HCT116 (cell line): ENCODE data around the gene RAB21. TPM values are rescaled to one million over a fixed set of nuclear protein-coding genes. Genes with fewer than 3 reads are reported as not detected.

Experiments used
- ATAC-seq: fragments of 200-7000 bp; cut with Tn5 transposase; 2 replicates; pipeline ENCODE4 v1.9.1; 2020; ENCODE audit warnings: mild to moderate bottlenecking, moderate library complexity
- BruUV-seq: library from RNA; stranded (reverse); fragments of 400-500 nt; replicated peaks from 2 replicates; lab custom pipeline; 2021; lab: Mats Ljungman, UMichigan
- CTCF ChIA-PET: fragments of 300-600 bp; sonication (Branson Sonifier 250); formaldehyde crosslinking; loops from one replicate; lab custom pipeline; 2021; ENCODE audit warnings: antibody characterized with exemption; lab: Charles Lee
- POLR2A ChIA-PET: fragments of 300-600, 350-600 bp; sonication (Branson Sonifier 250); formaldehyde crosslinking; loops from one replicate; lab custom pipeline; 2021; ENCODE audit warnings: antibody characterized with exemption; lab: Charles Lee
- RAD21 ChIA-PET, 2 experiments: fragments of 300-600 bp; sonication (Branson Sonifier 250); formaldehyde crosslinking; loops; one replicate each; lab custom pipeline; 2023; ENCODE audit warnings: low total read pairs in 2 of 2; ENCODE audit not compliant: uncharacterized antibody in 2 of 2, unreplicated experiment in 2 of 2, low non-redundant PET in 1 of 2; lab: Charles Lee
- DNase-seq: peaks from one replicate; pipeline ENCODE4 v3.0.0-alpha.2; 2010; ENCODE audit warnings: low read depth, low spot score
- H2AFZ ChIP-seq: fragments of 200-600 bp; shearing (Covaris generic), sonication (generic); 2 replicates; pipeline ENCODE4 v1.6.1; 2017; ENCODE audit warnings: low read depth, mixed run types, mixed read lengths, antibody characterized with exemption, low read length; ENCODE audit not compliant: poor library complexity, severe bottlenecking
- H3K27ac ChIP-seq: 2 replicates; pipeline ENCODE4 v1.5.1; 2012; ENCODE audit warnings: low read depth, low read length
- H3K27me3 ChIP-seq: fragments of 200-600 bp; sonication (generic); 2 replicates; pipeline ENCODE4 v1.6.1; 2016; ENCODE audit warnings: mixed run types, low read length, mixed read lengths; ENCODE audit not compliant: insufficient read depth
- H3K36me3 ChIP-seq, 2 experiments: fragments of 200-500 bp in 1 of 2; fragments of 200-600 bp in 1 of 2; sonication (Bioruptor generic) in 1 of 2; sonication (generic) in 1 of 2; 2 replicates each; pipeline versions ENCODE4 v1.5.1 to v1.6.1; 2014 to 2016; ENCODE audit warnings: low read length in 2 of 2, inconsistent platforms in 1 of 2, mixed read lengths in 1 of 2, mixed run types in 1 of 2; ENCODE audit not compliant: insufficient read depth in 2 of 2, control insufficient read depth in 1 of 2
- H3K4me1 ChIP-seq, 2 experiments: fragments of 200-600 bp in 1 of 2; sonication (generic) in 1 of 2; 2 replicates each; pipeline versions ENCODE4 v1.5.1 to v1.6.1; 2012 to 2017; ENCODE audit warnings: low read length in 2 of 2, inconsistent platforms in 1 of 2, mild to moderate bottlenecking in 1 of 2, mixed read lengths in 1 of 2, mixed run types in 1 of 2, moderate library complexity in 1 of 2; ENCODE audit not compliant: insufficient read depth in 2 of 2, control insufficient read depth in 1 of 2
- H3K4me2 ChIP-seq: fragments of 200-600 bp; sonication (generic); 2 replicates; pipeline ENCODE4 v1.6.1; 2017; ENCODE audit warnings: mixed run types, low read length, mixed read lengths
- H3K4me3 ChIP-seq, 2 experiments: fragments of 200-600 bp in 1 of 2; sonication (generic) in 1 of 2; replicated peaks in 1 of 2; 2 replicates each; pipeline ENCODE4 v1.5.1; 2011 to 2016; ENCODE audit warnings: low read length in 2 of 2, control low read depth in 1 of 2, low read depth in 1 of 2, mild to moderate bottlenecking in 1 of 2, mixed read lengths in 1 of 2, mixed run types in 1 of 2
- H3K79me2 ChIP-seq: fragments of 200-600 bp; sonication (generic); 2 replicates; pipeline ENCODE4 v1.6.1; 2017; ENCODE audit warnings: mild to moderate bottlenecking, mixed run types, low read length, moderate library complexity, mixed read lengths; ENCODE audit not compliant: insufficient read depth
- H3K9ac ChIP-seq: fragments of 200-600 bp; sonication (generic); 2 replicates; pipeline ENCODE4 v1.6.1; 2016; ENCODE audit warnings: low read length, mixed read lengths
- H3K9me2 ChIP-seq: fragments of 200-600 bp; sonication (generic), shearing (Covaris generic); 2 replicates; pipeline ENCODE4 v1.6.1; 2017; ENCODE audit warnings: mixed run types, mild to moderate bottlenecking, moderate library complexity; ENCODE audit not compliant: insufficient read depth
- H3K9me3 ChIP-seq, 2 experiments: fragments of 200-500 bp in 1 of 2; fragments of 200-600 bp in 1 of 2; sonication (Bioruptor generic) in 1 of 2; sonication (generic) in 1 of 2; 2 replicates each; pipeline ENCODE4 v1.6.1; 2014 to 2017; ENCODE audit warnings: low read length in 2 of 2, mixed read lengths in 2 of 2, inconsistent platforms in 1 of 2, low read depth in 1 of 2, mild to moderate bottlenecking in 1 of 2, mixed run types in 1 of 2, moderate library complexity in 1 of 2; ENCODE audit not compliant: control insufficient read depth in 1 of 2, insufficient read depth in 1 of 2
- H4K20me1 ChIP-seq: fragments of 200-600 bp; sonication (generic), shearing (Covaris generic); 2 replicates; pipeline ENCODE4 v1.6.1; 2017; ENCODE audit warnings: mixed run types, mild to moderate bottlenecking, moderate library complexity; ENCODE audit not compliant: insufficient read depth
- ELF1 ChIP-seq: IDR thresholded peaks from 2 replicates; pipeline ENCODE4 v1.6.1; 2012; ENCODE audit warnings: low read depth, borderline replicate concordance
- EZH2phosphoT487 ChIP-seq: fragments of 200-600 bp; IDR thresholded peaks from 2 replicates; pipeline ENCODE4 v1.6.1; 2018; ENCODE audit warnings: antibody characterized with exemption, borderline replicate concordance
- JUND ChIP-seq: IDR thresholded peaks from 2 replicates; pipeline ENCODE4 v1.6.1; 2012
- POLR2AphosphoS5 ChIP-seq: IDR thresholded peaks from 2 replicates; pipeline ENCODE4 v1.6.1; 2011; ENCODE audit warnings: mild to moderate bottlenecking, low read depth, low read length, moderate library complexity
- RAD21 ChIP-seq: IDR thresholded peaks from 2 replicates; pipeline ENCODE4 v1.6.1; 2012; ENCODE audit warnings: low read depth, mild to moderate bottlenecking
- SIN3A ChIP-seq: IDR thresholded peaks from 2 replicates; pipeline ENCODE4 v1.6.1; 2012; ENCODE audit warnings: low read depth
- TCF7L2 ChIP-seq: IDR thresholded peaks from 2 replicates; pipeline ENCODE4 v1.7.0; 2011; ENCODE audit warnings: borderline replicate concordance, inconsistent platforms; ENCODE audit not compliant: insufficient read depth, insufficient read length; ENCODE audit errors: extremely low read depth
- ZFX ChIP-seq: fragments of 450-650 bp; IDR thresholded peaks from 2 replicates; pipeline ENCODE4 v1.6.1; 2017
- intact Hi-C: fragments of 100-400 bp; cut with micrococcal nuclease; formaldehyde crosslinking; loops from 2 replicates; pipeline ENCODE4 v1.10.0; 2022
- total RNA-seq: library from RNA; stranded (reverse); gene quantifications from one replicate; pipeline ENCODE4 v1.2.1, GENCODE V29; 2021; ENCODE audit not compliant: unreplicated experiment
- TF ChIP-seq, protein P1 (sequence below): IDR thresholded peaks from 2 replicates; pipeline ENCODE4 v1.6.1; 2012
- TF ChIP-seq, protein P2 (sequence below): IDR thresholded peaks from 2 replicates; pipeline ENCODE4 v1.6.1; 2011; ENCODE audit warnings: mild to moderate bottlenecking, low read length, moderate library complexity; ENCODE audit not compliant: insufficient replicate concordance; ENCODE audit errors: extremely low read depth

RAB21 gene
- total RNA-seq, 1 experiment from 2014 or later, result 57.1 TPM

DNA sequence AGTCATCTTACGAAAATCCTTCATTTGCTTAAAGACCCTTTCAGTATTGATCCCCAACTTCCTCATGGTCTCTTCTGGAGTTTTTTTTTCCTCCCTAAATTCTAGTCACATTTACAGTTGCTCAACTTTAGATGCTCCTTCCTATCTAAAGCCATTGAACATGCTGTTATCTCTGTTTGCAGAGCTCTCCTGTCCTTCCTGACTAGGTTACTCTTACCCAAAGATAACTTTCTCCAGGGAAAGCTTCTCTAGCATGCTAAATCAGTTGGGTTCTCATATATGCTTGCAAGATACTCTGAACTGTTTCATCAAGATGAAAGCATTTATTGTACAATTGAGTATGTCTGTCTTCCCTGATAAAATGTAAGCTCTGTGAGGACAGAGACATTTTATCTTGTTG lies 1.8 kb upstream of the RAB21 start:
- intact Hi-C loops, result no loop called here
- H3K4me3 ChIP-seq, result no peak overlapping the region
- H3K9me3 ChIP-seq, result no peaks in the 10 kb centered on the region
- no peak overlapping the region for H3K27ac ChIP-seq
- DNase-seq, result no peak
- H3K4me2 ChIP-seq, result no peak overlapping the region
- ChIA-PET CTCF (interaction anchor here (1.6 kb wide), 1 partner anchor 117 kb away, joined by 3 read pairs; no protein-coding TSS in a partner anchor), RAD21 (no interaction called here), POLR2A (no interaction called here)
- peaks cover 29% of the 10 kb centered on the region for H3K79me2 ChIP-seq
- no peaks in the 10 kb centered on the region for H3K9me2 ChIP-seq
- no peak for ATAC-seq
- no peak overlapping the region for H3K9ac ChIP-seq
- H3K4me1 ChIP-seq, result peaks cover 7 to 15% of the 10 kb centered on the region in 2 experiments; a peak in 3 of 4 replicates
- H2AFZ ChIP-seq, result no peak overlapping the region
- no TSS peak for BruUV-seq
- peaks cover 7% of the 10 kb centered on the region; the same call in 1 of the 2 replicates for H3K27me3 ChIP-seq
- no peaks in the 10 kb centered on the region for H4K20me1 ChIP-seq
- 0 out of 4 replicates have a peak, but pooled peaks cover 0 to 4% of the 10 kb centered on the region in 2 experiments for H3K36me3 ChIP-seq
- TF ChIP-seq, protein P1, sequence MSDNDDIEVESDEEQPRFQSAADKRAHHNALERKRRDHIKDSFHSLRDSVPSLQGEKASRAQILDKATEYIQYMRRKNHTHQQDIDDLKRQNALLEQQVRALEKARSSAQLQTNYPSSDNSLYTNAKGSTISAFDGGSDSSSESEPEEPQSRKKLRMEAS, result no peak
- TF ChIP-seq, protein P2, sequence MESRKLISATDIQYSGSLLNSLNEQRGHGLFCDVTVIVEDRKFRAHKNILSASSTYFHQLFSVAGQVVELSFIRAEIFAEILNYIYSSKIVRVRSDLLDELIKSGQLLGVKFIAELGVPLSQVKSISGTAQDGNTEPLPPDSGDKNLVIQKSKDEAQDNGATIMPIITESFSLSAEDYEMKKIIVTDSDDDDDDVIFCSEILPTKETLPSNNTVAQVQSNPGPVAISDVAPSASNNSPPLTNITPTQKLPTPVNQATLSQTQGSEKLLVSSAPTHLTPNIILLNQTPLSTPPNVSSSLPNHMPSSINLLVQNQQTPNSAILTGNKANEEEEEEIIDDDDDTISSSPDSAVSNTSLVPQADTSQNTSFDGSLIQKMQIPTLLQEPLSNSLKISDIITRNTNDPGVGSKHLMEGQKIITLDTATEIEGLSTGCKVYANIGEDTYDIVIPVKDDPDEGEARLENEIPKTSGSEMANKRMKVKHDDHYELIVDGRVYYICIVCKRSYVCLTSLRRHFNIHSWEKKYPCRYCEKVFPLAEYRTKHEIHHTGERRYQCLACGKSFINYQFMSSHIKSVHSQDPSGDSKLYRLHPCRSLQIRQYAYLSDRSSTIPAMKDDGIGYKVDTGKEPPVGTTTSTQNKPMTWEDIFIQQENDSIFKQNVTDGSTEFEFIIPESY, result no peak
- TF ChIP-seq JUND, result no peak
- TF ChIP-seq POLR2AphosphoS5, result no peak
- no peak for TF ChIP-seq EZH2phosphoT487
- TF ChIP-seq TCF7L2, result no peak
- TF ChIP-seq RAD21, result no peak
- TF ChIP-seq ZFX, result no peak
- no peak for TF ChIP-seq ELF1
- TF ChIP-seq SIN3A, result no peak
